Glomerular visceral epithelial cell (primary cell): ENCODE data around the gene PACRG.
"Not testable (repeated sequence)": the region's sequence is repeated elsewhere in the genome, so short reads cannot be mapped to it uniquely, and the experiment has no call there.

Experiments used
- DNase-seq: peaks from one replicate; pipeline ENCODE4 v3.0.0-alpha.2; 2016; ENCODE audit errors: extremely low spot score

The PACRG gene

GRCh38 chr6:162727322-162728182 lies at the start of gene PACRG, which contains the start of gene PRKN:
Gene PACRG, plus strand, starts transcription at chr6:162727974.
Gene PRKN, minus strand, starts transcription at chr6:162727766.
- peak; percentile 99 for DNase-seq

GRCh38 chr6:162678896-162679295 lies 48.9 kb upstream of the PACRG start:
- DNase-seq = not testable (repeated sequence)

- no peak for DNase-seq
Measured at GRCh38 chr6:162679681-162680080, 48.1 kb upstream of the PACRG start.

GRCh38 chr6:162680367-162680766 lies 47.4 kb upstream of the PACRG start:
- DNase-seq = no peak

- DNase-seq = no peak
Measured at GRCh38 chr6:162680871-162681270, 46.9 kb upstream of the PACRG start.

- DNase-seq = no peak
Measured at GRCh38 chr6:162681447-162681846, 46.3 kb upstream of the PACRG start.

- no peak for DNase-seq
Measured at GRCh38 chr6:162683135-162683534, 44.6 kb upstream of the PACRG start.

GRCh38 chr6:162684052-162684451 lies 43.7 kb upstream of the PACRG start:
- DNase-seq = no peak

- no peak for DNase-seq
Measured at GRCh38 chr6:162684961-162685360, 42.8 kb upstream of the PACRG start.

GRCh38 chr6:162685586-162685985 lies 42.2 kb upstream of the PACRG start:
- DNase-seq = no peak

- DNase-seq = no peak
Measured at GRCh38 chr6:162688751-162689345, 38.9 kb upstream of the PACRG start.

- DNase-seq = no peak
Measured at GRCh38 chr6:162690158-162690557, 37.6 kb upstream of the PACRG start.

GRCh38 chr6:162697872-162698403 lies 29.8 kb upstream of the PACRG start:
- no peak for DNase-seq

- DNase-seq = no peak
Measured at GRCh38 chr6:162698440-162698839, 29.3 kb upstream of the PACRG start.

GRCh38 chr6:162699961-162700360 lies 27.8 kb upstream of the PACRG start:
- no peak for DNase-seq

GRCh38 chr6:162700966-162701365 lies 26.8 kb upstream of the PACRG start:
- DNase-seq = no peak

- no peak for DNase-seq
Measured at GRCh38 chr6:162701551-162701950, 26.2 kb upstream of the PACRG start.

- no peak for DNase-seq
Measured at GRCh38 chr6:162702446-162702845, 25.3 kb upstream of the PACRG start.

GRCh38 chr6:162704001-162704400 lies 23.8 kb upstream of the PACRG start:
- no peak for DNase-seq

GRCh38 chr6:162705736-162706135 lies 22.0 kb upstream of the PACRG start:
- DNase-seq = no peak

GRCh38 chr6:162706232-162706631 lies 21.5 kb upstream of the PACRG start:
- DNase-seq = no peak

- DNase-seq = no peak
Measured at GRCh38 chr6:162708971-162709370, 18.8 kb upstream of the PACRG start.

- DNase-seq = no peak
Measured at GRCh38 chr6:162709431-162709830, 18.3 kb upstream of the PACRG start.
